Measurements from ENCODE around the gene FGD1.

Gene FGD1

DNA sequence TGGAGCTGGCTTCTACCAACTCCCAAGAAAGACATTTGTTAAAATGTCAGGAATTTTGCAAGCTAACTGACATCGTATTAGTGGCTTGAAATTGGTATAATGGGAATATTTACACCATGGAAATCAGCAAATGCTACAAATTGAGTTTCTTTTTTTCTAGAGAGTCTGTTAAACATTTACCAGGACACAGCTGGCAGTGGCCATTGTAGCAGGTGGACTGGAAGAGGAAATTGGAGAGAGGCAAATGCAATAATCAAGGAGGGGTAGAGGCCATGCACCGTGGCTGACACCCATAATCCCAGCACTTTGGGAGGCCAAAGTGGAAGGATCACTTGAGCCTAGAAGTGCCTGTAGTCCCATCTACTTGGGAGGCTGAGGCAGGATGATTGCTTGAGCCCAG, 88.8 kb downstream of the FGD1 start:
- Mint-ChIP-seq H3K9me3 (peaks cover 54% of the 10 kb centered on the region), H3K36me3 (ENCODE audit: low read depth) (no peaks in the 10 kb centered on the region), H3K4me1 (no peaks in the 10 kb centered on the region), H3K27me3 (ENCODE audit: low read depth, poor library complexity) (peaks cover 4% of the 10 kb centered on the region), H3K27ac (no peak overlapping the region), H3K4me3 (no peak overlapping the region)
- no peak for DNase-seq
- no peak for TF ChIP-seq CTCF (IDR thresholded peaks at IDR 0.05)

DNA sequence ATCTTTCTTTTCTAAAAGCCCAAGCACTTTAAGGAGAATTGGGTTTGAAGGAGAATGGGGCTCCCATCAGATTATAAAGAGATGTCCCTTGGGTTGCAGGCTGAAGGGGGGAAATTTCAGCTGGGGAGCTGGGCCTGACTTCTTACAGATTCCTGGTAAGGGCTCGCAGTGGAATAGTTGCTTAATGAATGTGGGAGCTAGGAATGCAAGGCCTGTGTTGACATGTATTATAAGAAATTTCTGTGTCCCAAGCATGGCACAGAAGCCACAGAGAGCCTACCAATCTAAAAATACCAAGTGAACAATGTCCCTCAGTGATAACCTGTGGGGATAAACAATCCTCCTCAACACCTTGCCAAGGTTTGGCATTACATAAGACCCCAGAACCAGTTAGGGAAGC, 98.9 kb downstream of the FGD1 start:
- peaks cover 4% of the 10 kb centered on the region for H3K36me3 Mint-ChIP-seq (ENCODE audit: low read depth)
- no peaks in the 10 kb centered on the region for H3K27me3 Mint-ChIP-seq (ENCODE audit: low read depth, poor library complexity)
- H3K4me1 Mint-ChIP-seq, result no peaks in the 10 kb centered on the region
- H3K4me3 Mint-ChIP-seq, result no peak overlapping the region
- DNase-seq, result no peak
- peaks cover 58% of the 10 kb centered on the region for H3K9me3 Mint-ChIP-seq
- no peak for TF ChIP-seq CTCF (IDR thresholded peaks at IDR 0.05)
- H3K27ac Mint-ChIP-seq, result no peak overlapping the region
